Epithelial cell of proximal tubule (primary cell): ENCODE data around the gene IKZF1. TPM values are rescaled to one million over a fixed set of nuclear protein-coding genes. Genes with fewer than 3 reads are reported as not detected.
"Not testable (repeated sequence)": the region's sequence is repeated elsewhere in the genome, so short reads cannot be mapped to it uniquely, and the experiment has no call there.

Experiments
- DNase-seq: peaks from one replicate; pipeline ENCODE4 v3.0.0-alpha.2; 2011; ENCODE audit warnings: low read depth
- H3K4me3 ChIP-seq: 2 replicates; pipeline ENCODE4 v1.5.1; 2011; ENCODE audit warnings: low read depth, mild to moderate bottlenecking, low read length
- total RNA-seq: library from RNA; depleted of rRNA; stranded (reverse); fragments of >200 nt; gene quantifications from 2 replicates; pipeline ENCODE4 v1.2.3, GENCODE V29; 2015
- TF ChIP-seq, protein P1 (sequence below): conservative IDR thresholded peaks from 2 replicates; pipeline ENCODE4 v1.5.1; 2012; ENCODE audit warnings: low read depth, mild to moderate bottlenecking, low read length

The IKZF1 gene
- total RNA-seq, 1 donor from 2014 or later = not detected

DNA sequence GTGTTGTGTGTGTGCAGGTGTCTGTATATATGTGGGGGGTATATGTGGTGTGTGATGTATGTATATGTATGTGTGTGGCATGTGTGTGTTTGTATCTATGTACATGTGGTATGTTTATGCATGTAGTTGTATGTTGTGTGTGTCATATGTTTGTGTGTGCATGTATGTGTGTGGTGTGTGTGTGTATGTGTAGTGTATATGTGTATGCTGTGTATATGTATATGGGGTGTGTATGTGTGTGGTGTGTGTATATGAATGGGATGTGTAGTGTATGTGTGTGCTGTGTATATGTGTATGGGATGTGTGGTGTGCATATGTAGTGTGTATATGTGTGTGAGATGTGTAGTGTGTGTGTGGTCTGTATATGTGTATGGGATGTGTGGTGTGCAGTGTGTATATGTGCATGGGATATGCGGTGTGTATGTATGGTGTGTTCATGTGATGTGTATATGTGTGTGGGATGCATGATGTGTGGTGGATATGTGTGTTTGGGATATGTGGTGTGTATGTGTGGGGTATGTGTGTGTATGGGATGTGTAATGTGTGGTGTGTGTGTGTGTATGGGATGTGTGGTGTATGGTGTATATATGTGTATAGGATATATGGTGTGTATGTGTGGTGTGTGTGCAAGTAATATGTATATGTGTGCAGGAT lies 30.0 kb downstream of the IKZF1 start:
- DNase-seq = no peak
- TF ChIP-seq, protein P1, sequence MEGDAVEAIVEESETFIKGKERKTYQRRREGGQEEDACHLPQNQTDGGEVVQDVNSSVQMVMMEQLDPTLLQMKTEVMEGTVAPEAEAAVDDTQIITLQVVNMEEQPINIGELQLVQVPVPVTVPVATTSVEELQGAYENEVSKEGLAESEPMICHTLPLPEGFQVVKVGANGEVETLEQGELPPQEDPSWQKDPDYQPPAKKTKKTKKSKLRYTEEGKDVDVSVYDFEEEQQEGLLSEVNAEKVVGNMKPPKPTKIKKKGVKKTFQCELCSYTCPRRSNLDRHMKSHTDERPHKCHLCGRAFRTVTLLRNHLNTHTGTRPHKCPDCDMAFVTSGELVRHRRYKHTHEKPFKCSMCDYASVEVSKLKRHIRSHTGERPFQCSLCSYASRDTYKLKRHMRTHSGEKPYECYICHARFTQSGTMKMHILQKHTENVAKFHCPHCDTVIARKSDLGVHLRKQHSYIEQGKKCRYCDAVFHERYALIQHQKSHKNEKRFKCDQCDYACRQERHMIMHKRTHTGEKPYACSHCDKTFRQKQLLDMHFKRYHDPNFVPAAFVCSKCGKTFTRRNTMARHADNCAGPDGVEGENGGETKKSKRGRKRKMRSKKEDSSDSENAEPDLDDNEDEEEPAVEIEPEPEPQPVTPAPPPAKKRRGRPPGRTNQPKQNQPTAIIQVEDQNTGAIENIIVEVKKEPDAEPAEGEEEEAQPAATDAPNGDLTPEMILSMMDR = no peak
- no peak overlapping the region for H3K4me3 ChIP-seq

DNA sequence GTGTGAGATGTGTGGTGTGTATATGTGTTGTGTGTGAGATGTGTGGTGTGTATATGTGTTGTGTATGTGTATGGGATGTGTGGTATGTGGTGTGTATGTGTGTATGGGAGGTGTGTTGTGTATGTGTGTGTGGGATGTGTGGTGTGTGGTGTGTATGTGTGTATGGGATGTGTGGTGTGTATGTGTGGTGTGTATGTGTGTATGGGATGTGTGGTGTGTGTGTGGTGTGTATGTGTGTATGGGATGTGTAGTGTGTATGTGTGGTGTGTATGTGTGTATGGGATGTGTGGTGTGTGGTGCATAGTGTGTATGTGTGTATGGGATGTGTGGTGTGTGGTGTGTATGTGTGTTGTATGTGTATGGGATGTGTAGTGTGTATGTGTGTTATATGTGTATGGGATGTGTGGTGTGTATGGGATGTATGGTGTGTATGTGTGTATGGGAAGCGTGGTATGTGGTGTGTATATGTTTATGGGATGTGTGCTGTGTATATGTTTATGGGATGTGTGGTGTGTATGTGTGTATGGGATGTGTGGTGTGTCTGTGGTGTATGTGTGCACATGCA lies 30.8 kb downstream of the IKZF1 start:
- TF ChIP-seq, protein P1 = no peak
- no peak for DNase-seq

DNA sequence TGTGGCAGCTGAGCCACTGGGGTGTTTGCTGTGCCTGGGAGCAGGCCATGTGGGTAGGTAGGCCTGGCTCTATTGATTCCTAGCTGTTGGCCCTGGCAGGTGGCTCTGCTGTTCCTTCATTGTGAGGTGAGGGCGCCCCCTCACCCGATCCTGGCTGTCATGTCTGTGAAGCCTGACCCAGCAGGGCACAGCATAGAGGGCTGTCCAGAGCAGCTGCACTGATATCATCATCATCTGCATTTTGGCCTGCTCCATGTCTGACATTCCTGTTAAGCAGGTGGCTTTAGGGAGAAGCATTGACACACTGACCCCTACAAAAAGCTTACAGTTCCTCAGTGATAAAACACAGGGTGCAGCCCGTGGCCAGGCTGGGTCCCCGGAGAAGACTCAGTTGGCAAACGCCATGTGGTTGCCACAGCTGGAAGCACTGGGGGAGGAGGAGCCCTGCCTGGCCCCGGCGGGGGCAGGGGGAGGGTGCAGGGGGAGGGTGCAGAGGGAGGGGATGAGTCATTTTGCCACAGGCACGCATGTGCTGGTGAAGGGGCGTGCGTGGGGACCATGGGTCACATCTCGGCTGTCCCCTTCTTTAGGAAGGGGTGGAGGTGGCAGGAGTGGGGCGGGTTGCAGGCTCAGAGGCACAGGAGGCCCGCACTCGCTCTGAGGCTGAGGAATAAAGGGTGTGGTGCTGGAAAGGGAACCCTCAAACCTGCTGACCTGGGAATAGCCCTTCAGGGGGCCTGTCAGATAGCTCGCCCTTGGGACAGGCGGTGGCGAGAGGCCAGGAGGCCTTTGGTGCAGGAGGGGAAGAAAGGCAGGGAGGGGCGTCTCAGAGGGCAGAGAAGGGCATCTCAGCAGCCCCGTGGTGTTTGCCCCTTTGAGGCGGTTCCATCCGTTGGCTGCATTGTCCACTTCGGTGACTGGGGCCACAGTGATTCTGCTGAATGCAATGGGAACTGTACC lies 31.6 kb downstream of the IKZF1 start:
- TF ChIP-seq, protein P1 = no peak
- DNase-seq = no peak

More for the DNA sequence above, 30.8 kb downstream of the IKZF1 start:
- H3K4me3 ChIP-seq = no peak overlapping the region

DNA sequence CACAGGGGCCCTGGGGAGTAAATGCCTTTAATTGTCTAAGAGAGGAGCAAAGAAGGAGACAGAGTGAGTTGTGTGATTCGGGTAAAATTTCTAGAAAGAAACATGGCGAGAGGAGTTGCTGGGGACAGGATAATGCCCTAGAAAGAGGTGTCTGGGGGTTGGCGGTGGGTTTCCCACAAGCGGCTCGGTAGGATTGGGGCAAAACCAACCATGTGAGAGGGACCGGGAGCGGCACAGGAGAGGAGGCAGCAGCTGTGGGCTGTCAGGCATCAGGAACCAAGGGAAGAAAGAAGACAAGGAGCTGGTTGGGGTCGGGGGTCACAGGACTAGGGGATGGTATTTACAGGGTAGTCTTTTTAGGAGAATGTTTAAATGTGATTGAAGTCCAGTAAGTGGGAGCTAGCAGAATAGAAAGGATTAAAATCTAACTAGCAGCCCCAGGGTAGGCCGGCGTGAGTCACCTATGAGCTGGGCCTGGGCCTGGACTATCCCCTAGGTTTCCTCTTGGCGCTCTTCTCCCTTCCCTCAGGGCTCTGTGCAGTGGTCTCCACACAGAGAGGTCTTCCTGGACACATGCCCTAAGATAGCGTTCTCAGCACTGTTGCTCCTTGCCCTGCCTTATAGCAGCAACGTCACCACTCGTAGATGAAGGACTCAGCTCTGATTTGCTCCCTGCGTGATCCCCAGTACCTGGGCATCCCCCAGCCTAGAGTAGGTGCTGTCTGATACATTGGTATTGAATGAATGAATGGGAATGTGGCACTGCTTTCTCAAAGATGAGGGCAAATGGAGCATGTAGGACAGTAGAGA lies 32.6 kb downstream of the IKZF1 start:
- DNase-seq = no peak
- H3K4me3 ChIP-seq = no peak overlapping the region
- TF ChIP-seq, protein P1 = no peak

More for the DNA sequence above, 31.6 kb downstream of the IKZF1 start:
- H3K4me3 ChIP-seq = no peak overlapping the region

DNA sequence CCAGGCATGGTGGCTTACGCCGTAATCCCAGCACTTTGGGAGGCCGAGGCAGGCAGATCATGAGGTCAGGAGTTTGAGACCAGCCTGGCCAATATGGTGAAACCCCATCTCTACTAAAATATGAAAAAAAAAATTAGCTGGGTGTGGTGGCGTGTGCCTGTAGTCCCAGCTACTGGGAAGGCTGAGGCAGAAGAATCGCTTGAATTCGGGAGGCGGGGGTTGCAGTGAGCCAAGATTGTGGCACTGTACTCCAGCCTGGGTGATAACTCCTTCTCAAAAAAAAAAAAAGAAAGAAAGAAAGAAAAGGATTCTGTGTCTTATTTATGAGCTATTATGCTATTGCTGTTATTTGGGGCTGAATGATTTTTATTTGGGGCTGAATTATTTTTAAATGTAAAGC lies 35.0 kb downstream of the IKZF1 start:
- DNase-seq, H3K4me3 ChIP-seq: not testable (repeated sequence)

- H3K4me3 ChIP-seq = no peak overlapping the region
- TF ChIP-seq, protein P1 = no peak
- no peak for DNase-seq
Observed at GRCh38 chr7:50339990-50340500, 35.5 kb downstream of the IKZF1 start.
